B cell (primary cell): Measurements from ENCODE around the gene CIDEC.

Experiments
- CTCF ChIP-seq: fragments of 200-600 bp; IDR thresholded peaks from one replicate; pipeline ENCODE4 v1.8.0; 2022; ENCODE audit warnings: antibody characterized with exemption, mild to moderate bottlenecking
- EZH2 ChIP-seq: IDR thresholded peaks from 2 replicates; pipeline ENCODE4 v1.6.1; 2012; ENCODE audit warnings: borderline replicate concordance, low read depth, mild to moderate bottlenecking, moderate library complexity, low read length; ENCODE audit not compliant: insufficient read depth, poor library complexity, severe bottlenecking

GRCh38 chr3:9891072-9891622, 11.1 kb upstream of the CIDEC start:
- TF ChIP-seq CTCF (no peak), EZH2 (no peak)
